T-cell (primary cell): Measurements from ENCODE around the gene PSMD6. TPM values are rescaled to one million over a fixed set of nuclear protein-coding genes. Genes with fewer than 3 reads are reported as not detected.

Experiments
- ATAC-seq, 4 experiments: fragments of 200-7000 bp in 3 of 4; fragments of 150-1000 bp in 1 of 4; cut with Tn5 transposase; replicated peaks in 1 of 4; 1 replicate in 3 of 4; 2 replicates in 1 of 4; pipeline ENCODE4 v1.10.0; 2021; ENCODE audit warnings: moderate library complexity in 3 of 4, mild to moderate bottlenecking in 2 of 4, moderate number of reproducible peaks in 1 of 4
- CTCF ChIA-PET, 2 donors: fragments of 300-600 bp; sonication (Branson Sonifier 250); formaldehyde crosslinking; loops; one replicate each; lab custom pipeline; 2022; ENCODE audit warnings: antibody characterized with exemption in 2 of 2; lab: Charles Lee
- POLR2A ChIA-PET, 2 donors: fragments of 300-600 bp; sonication (Branson Sonifier 250); formaldehyde crosslinking; loops; one replicate each; lab custom pipeline; 2022; ENCODE audit warnings: antibody characterized with exemption in 2 of 2; lab: Charles Lee
- DNase-seq, 35 experiments: peaks; one replicate each; pipeline versions ENCODE4 v3.0.0 to v3.0.0-alpha.2; 2013 to 2023
- H3K27ac ChIP-seq: one replicate; pipeline ENCODE4 v1.5.1; 2013; ENCODE audit warnings: low read length
- H3K27me3 ChIP-seq, 2 experiments: replicated peaks in 1 of 2; 1 replicate in 1 of 2; 2 replicates in 1 of 2; pipeline versions ENCODE4 v1.6.1 to v1.7.0; 2013; ENCODE audit warnings: low read length in 1 of 2, mixed read lengths in 1 of 2; ENCODE audit not compliant: control insufficient read depth in 2 of 2, insufficient read depth in 2 of 2; ENCODE audit errors: extremely low read depth in 1 of 2
- H3K36me3 ChIP-seq, 2 donors: 1 replicate in 1 of 2; 2 replicates in 1 of 2; pipeline versions ENCODE4 v1.6.1 to v1.7.0; 2013; ENCODE audit warnings: low read length in 1 of 2; ENCODE audit not compliant: control insufficient read depth in 2 of 2, insufficient read depth in 1 of 2; ENCODE audit errors: extremely low read depth in 1 of 2
- H3K4me1 ChIP-seq, 2 experiments: 1 replicate in 1 of 2; 2 replicates in 1 of 2; pipeline versions ENCODE4 v1.6.1 to v1.7.0; 2013; ENCODE audit warnings: low read length in 2 of 2, mixed read lengths in 1 of 2; ENCODE audit not compliant: insufficient read depth in 2 of 2, control insufficient read depth in 1 of 2; ENCODE audit errors: extremely low read depth in 1 of 2
- H3K4me3 ChIP-seq, 2 donors: 1 replicate in 1 of 2; 2 replicates in 1 of 2; pipeline versions ENCODE4 v1.5.1 to v1.7.0; 2013; ENCODE audit warnings: mild to moderate bottlenecking in 2 of 2, low read length in 1 of 2, moderate library complexity in 1 of 2; ENCODE audit not compliant: control insufficient read depth in 1 of 2; ENCODE audit errors: extremely low read depth in 1 of 2
- H3K9me3 ChIP-seq: 2 replicates; pipeline ENCODE4 v1.7.0; 2013
- H3K27ac Mint-ChIP-seq, 2 donors: one replicate each; pipeline ENCODE4 v1.8.0; 2020 to 2021; ENCODE audit warnings: mild to moderate bottlenecking in 2 of 2, mixed read lengths in 2 of 2
- H3K27me3 Mint-ChIP-seq, 2 donors: one replicate each; pipeline ENCODE4 v1.8.0; 2021 to 2022; ENCODE audit warnings: mixed read lengths in 2 of 2
- H3K36me3 Mint-ChIP-seq: one replicate; pipeline ENCODE4 v1.8.0; 2021; ENCODE audit warnings: mixed read lengths
- H3K4me1 Mint-ChIP-seq, 3 donors: one replicate each; pipeline ENCODE4 v1.8.0; 2020 to 2022; ENCODE audit warnings: mixed read lengths in 3 of 3, mild to moderate bottlenecking in 1 of 3
- H3K4me3 Mint-ChIP-seq, 3 donors: one replicate each; pipeline ENCODE4 v1.8.0; 2020 to 2022; ENCODE audit warnings: mild to moderate bottlenecking in 3 of 3, mixed read lengths in 3 of 3, moderate library complexity in 3 of 3
- H3K9me3 Mint-ChIP-seq, 3 donors: one replicate each; pipeline ENCODE4 v1.8.0; 2020 to 2022; ENCODE audit warnings: mixed read lengths in 3 of 3
- WGBS: methylation state at CpG from one replicate; pipeline ENCODE4 v1.1.5; 2013; ENCODE audit warnings: missing lambda C conversion rate; ENCODE audit not compliant: insufficient coverage; 5-methylcytosine and 5-hydroxymethylcytosine counted together
- total RNA-seq, 35 experiments: library from RNA in 6 of 35; stranded (reverse) in 6 of 35; fragments of 120-200 nt in 1 of 35; gene quantifications; one replicate each; pipeline versions ENCODE4 v1.2.1 to v1.2.4 and lab custom pipeline; 2013 to 2026

The PSMD6 gene
- total RNA-seq, 5 donors from 2014 or later (not counting 1 experiment from before 2014, with no cell fraction given), result 60.2 to 95.4 (median 73.2) TPM

GRCh38 chr3:63976872-63977200 lies 46.5 kb downstream of the PSMD6 start:
- Histone ChIP-seq H3K4me1 (peaks cover 61 to 74% of the 10 kb centered on the region in 2 experiments), H3K36me3 (peaks cover 10 to 31% of the 10 kb centered on the region in 2 donors), H3K27ac (peak overlapping the region; percentile 5), H3K4me3 (no peak overlapping the region), H3K9me3 (no peaks in the 10 kb centered on the region), H3K27me3 (no peaks in the 10 kb centered on the region)
- no peak for ATAC-seq
- H3K27ac Mint-ChIP-seq, result peak overlapping the region; percentile 88 to 96
- peak overlapping the region; percentile 50 to 88 (median 59) for H3K4me3 Mint-ChIP-seq
- no peaks in the 10 kb centered on the region for H3K9me3 Mint-ChIP-seq
- 74% methylated on average over 2 of the region's 2 CpGs for WGBS
- ChIA-PET CTCF (interaction anchor here (1.3 to 7.0 kb wide), 4 partner anchors 12 to 15 kb away, joined by 4 to 220 read pairs (median 55); no protein-coding TSS in a partner anchor), POLR2A (interaction anchor here (1.1 to 4.4 kb wide), 4 partner anchors 9 to 43 kb away, joined by 3 to 119 read pairs (median 20); no protein-coding TSS in a partner anchor)
- no peaks in the 10 kb centered on the region for H3K27me3 Mint-ChIP-seq
- peaks cover 91 to 100% (median 99%) of the 10 kb centered on the region in 3 donors for H3K4me1 Mint-ChIP-seq
- no peak for DNase-seq
- peaks cover 30% of the 10 kb centered on the region for H3K36me3 Mint-ChIP-seq

GRCh38 chr3:63976161-63976871 lies 47.0 kb downstream of the PSMD6 start:
- Histone ChIP-seq H3K27ac (peak overlapping the region; percentile 5), H3K9me3 (no peaks in the 10 kb centered on the region), H3K4me3 (no peak overlapping the region), H3K36me3 (peaks cover 10 to 26% of the 10 kb centered on the region in 2 donors), H3K4me1 (peaks cover 61 to 75% of the 10 kb centered on the region in 2 experiments), H3K27me3 (no peaks in the 10 kb centered on the region)
- Mint-ChIP-seq H3K27ac (peak overlapping the region; percentile 88 to 96), H3K9me3 (no peaks in the 10 kb centered on the region), H3K27me3 (no peaks in the 10 kb centered on the region), H3K36me3 (peaks cover 29% of the 10 kb centered on the region), H3K4me3 (peak overlapping the region; percentile 50 to 88 (median 59)), H3K4me1 (peaks cover 95 to 98% (median 98%) of the 10 kb centered on the region in 3 donors)
- CTCF ChIA-PET, result interaction anchor here (0.5 to 7.0 kb wide), 7 partner anchors 12 to 47 kb away, joined by 3 to 220 read pairs (median 4); partner anchors contain the start of gene PSMD6 (in 1 of the 2)
- 100% methylated on average over 1 of the region's 4 CpGs for WGBS
- DNase-seq (no peak), ATAC-seq (no peak)
- POLR2A ChIA-PET, result interaction anchor here (0.6 to 4.4 kb wide), 5 partner anchors 8 to 47 kb away, joined by 3 to 119 read pairs (median 12); no protein-coding TSS in a partner anchor

- peaks cover 6 to 20% of the 10 kb centered on the region in 2 donors for H3K36me3 ChIP-seq
- Mint-ChIP-seq H3K36me3 (peaks cover 27% of the 10 kb centered on the region), H3K4me1 (peaks cover 95 to 98% (median 98%) of the 10 kb centered on the region in 3 donors), H3K27ac (peak overlapping the region; percentile 88 to 96), H3K9me3 (no peaks in the 10 kb centered on the region), H3K27me3 (no peaks in the 10 kb centered on the region), H3K4me3 (peak overlapping the region in 2 of 3 donors; percentile 0 to 88)
- no peaks in the 10 kb centered on the region for H3K27me3 ChIP-seq
- no peak overlapping the region for H3K27ac ChIP-seq
- ChIA-PET POLR2A (interaction anchor here (1.1 to 4.4 kb wide), 2 partner anchors 8 to 15 kb away, joined by 12 to 119 read pairs; no protein-coding TSS in a partner anchor), CTCF (interaction anchor here (1.2 to 7.0 kb wide), 6 partner anchors 11 to 48 kb away, joined by 3 to 220 read pairs (median 29); partner anchors contain the start of gene PSMD6 (in 1 of the 2))
- ATAC-seq (no peak), DNase-seq (no peak)
- no peak overlapping the region for H3K4me3 ChIP-seq
- 69% methylated on average over 3 of the region's 3 CpGs for WGBS
- peaks cover 61 to 75% of the 10 kb centered on the region in 2 experiments for H3K4me1 ChIP-seq
- H3K9me3 ChIP-seq, result no peaks in the 10 kb centered on the region
These were observed 47.6 kb downstream of the PSMD6 start for GRCh38 chr3:63975723-63976122.

- H3K27me3 ChIP-seq, result no peaks in the 10 kb centered on the region
- no peaks in the 10 kb centered on the region for H3K9me3 ChIP-seq
- POLR2A ChIA-PET, result no interaction called here
- 83% methylated on average over 1 of the region's 1 CpG for WGBS
- peaks cover 4 to 14% of the 10 kb centered on the region in 2 donors for H3K36me3 ChIP-seq
- CTCF ChIA-PET, result interaction anchor here in 1 of 2 donors (0.5 to 1.6 kb wide), 2 partner anchors 19 to 21 kb away, joined by 4 to 5 read pairs; no protein-coding TSS in a partner anchor
- ATAC-seq (no peak), DNase-seq (no peak)
- Mint-ChIP-seq H3K27me3 (no peaks in the 10 kb centered on the region), H3K36me3 (peaks cover 20% of the 10 kb centered on the region), H3K4me3 (peak overlapping the region in 2 of 3 donors; percentile 31 to 91), H3K4me1 (peaks cover 95 to 98% (median 98%) of the 10 kb centered on the region in 3 donors), H3K27ac (peak overlapping the region; percentile 94 to 96), H3K9me3 (no peaks in the 10 kb centered on the region)
- H3K4me3 ChIP-seq, result no peak overlapping the region
- H3K27ac ChIP-seq, result no peak overlapping the region
- peaks cover 54 to 75% of the 10 kb centered on the region in 2 experiments for H3K4me1 ChIP-seq
These were observed 48.8 kb downstream of the PSMD6 start for GRCh38 chr3:63974451-63974850.

- peaks cover 54 to 71% of the 10 kb centered on the region in 2 experiments for H3K4me1 ChIP-seq
These were observed 49.9 kb downstream of the PSMD6 start for GRCh38 chr3:63973406-63973805.

GRCh38 chr3:63972987-63973386 lies 50.3 kb downstream of the PSMD6 start:
- H3K4me3 Mint-ChIP-seq, result peak overlapping the region; percentile 57 to 91 (median 59)
- 67% methylated on average over 1 of the region's 4 CpGs for WGBS
- peak overlapping the region; percentile 94 to 96 for H3K27ac Mint-ChIP-seq

More at GRCh38 chr3:63973406-63973805, 49.9 kb downstream of the PSMD6 start:
- Mint-ChIP-seq H3K4me1 (peaks cover 90 to 98% (median 95%) of the 10 kb centered on the region in 3 donors), H3K27me3 (no peaks in the 10 kb centered on the region), H3K36me3 (peaks cover 16% of the 10 kb centered on the region), H3K9me3 (no peaks in the 10 kb centered on the region), H3K4me3 (peak overlapping the region in 1 of 3 donors; percentile 91), H3K27ac (peak overlapping the region; percentile 94 to 96)
- ChIA-PET POLR2A (interaction anchor here in 1 of 2 donors (2.1 kb wide), 1 partner anchor 8 kb away, joined by 6 read pairs; no protein-coding TSS in a partner anchor), CTCF (interaction anchor here in 1 of 2 donors (1.5 to 1.6 kb wide), 2 partner anchors 20 kb away, joined by 4 to 5 read pairs; no protein-coding TSS in a partner anchor)
- H3K9me3 ChIP-seq, result no peaks in the 10 kb centered on the region
- ATAC-seq, result no peak
- WGBS, result 94% methylated on average over 8 of the region's 8 CpGs
- no peak for DNase-seq
- peak overlapping the region; percentile 81 for H3K27ac ChIP-seq
- H3K27me3 ChIP-seq, result no peaks in the 10 kb centered on the region
- H3K36me3 ChIP-seq, result peaks cover 4 to 14% of the 10 kb centered on the region in 2 donors
- H3K4me3 ChIP-seq, result no peak overlapping the region

More at GRCh38 chr3:63972987-63973386, 50.3 kb downstream of the PSMD6 start:
- Histone ChIP-seq H3K27ac (peak overlapping the region; percentile 81), H3K36me3 (peaks cover 4 to 14% of the 10 kb centered on the region in 2 donors), H3K4me1 (peaks cover 51 to 67% of the 10 kb centered on the region in 2 experiments), H3K9me3 (no peaks in the 10 kb centered on the region), H3K4me3 (no peak overlapping the region), H3K27me3 (no peaks in the 10 kb centered on the region)
- H3K4me1 Mint-ChIP-seq, result peaks cover 87 to 95% (median 94%) of the 10 kb centered on the region in 3 donors
- peaks cover 16% of the 10 kb centered on the region for H3K36me3 Mint-ChIP-seq
- no peaks in the 10 kb centered on the region for H3K9me3 Mint-ChIP-seq
- H3K27me3 Mint-ChIP-seq, result no peaks in the 10 kb centered on the region
- ChIA-PET CTCF (interaction anchor here (0.9 to 1.5 kb wide), 3 partner anchors 13 to 22 kb away, joined by 3 to 5 read pairs (median 4); no protein-coding TSS in a partner anchor), POLR2A (interaction anchor here (0.7 to 2.1 kb wide), 5 partner anchors 8 to 19 kb away, joined by 3 to 6 read pairs (median 3); no protein-coding TSS in a partner anchor)
- no peak for DNase-seq
- no peak for ATAC-seq
